Measurements from ENCODE around the gene EGFR. TPM values are rescaled to one million over a fixed set of nuclear protein-coding genes. Genes with fewer than 3 reads are reported as not detected.

The EGFR gene
- total RNA-seq, 1 donor from 2014 or later: 5.0 TPM

DNA sequence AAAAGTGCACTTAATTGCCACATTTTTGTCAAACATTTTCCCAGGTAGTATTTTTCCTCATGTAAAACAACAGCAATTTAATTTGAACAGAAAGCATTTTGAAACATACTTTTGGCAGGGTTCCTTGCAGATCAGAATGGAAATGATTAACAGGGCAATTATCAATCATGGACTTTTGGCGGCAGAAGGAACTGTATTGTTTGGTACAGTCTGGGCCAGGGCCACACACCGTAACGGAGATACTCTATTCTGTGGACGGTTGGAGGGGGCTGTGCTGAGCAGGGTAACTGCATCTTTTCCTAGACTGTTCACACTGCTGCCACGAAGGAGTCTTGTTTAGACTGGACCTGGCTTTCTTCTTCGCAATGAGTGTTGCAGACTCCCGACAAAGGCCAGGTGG lies 62.3 kb downstream of the EGFR start:
- peaks cover 10% of the 10 kb centered on the region for H3K27me3 Mint-ChIP-seq (ENCODE audit: unreplicated experiment)
- H3K9me3 Mint-ChIP-seq (ENCODE audit: unreplicated experiment): no peaks in the 10 kb centered on the region
- DNase-seq (ENCODE audit: low spot score): no peak
- TF ChIP-seq, protein P1, sequence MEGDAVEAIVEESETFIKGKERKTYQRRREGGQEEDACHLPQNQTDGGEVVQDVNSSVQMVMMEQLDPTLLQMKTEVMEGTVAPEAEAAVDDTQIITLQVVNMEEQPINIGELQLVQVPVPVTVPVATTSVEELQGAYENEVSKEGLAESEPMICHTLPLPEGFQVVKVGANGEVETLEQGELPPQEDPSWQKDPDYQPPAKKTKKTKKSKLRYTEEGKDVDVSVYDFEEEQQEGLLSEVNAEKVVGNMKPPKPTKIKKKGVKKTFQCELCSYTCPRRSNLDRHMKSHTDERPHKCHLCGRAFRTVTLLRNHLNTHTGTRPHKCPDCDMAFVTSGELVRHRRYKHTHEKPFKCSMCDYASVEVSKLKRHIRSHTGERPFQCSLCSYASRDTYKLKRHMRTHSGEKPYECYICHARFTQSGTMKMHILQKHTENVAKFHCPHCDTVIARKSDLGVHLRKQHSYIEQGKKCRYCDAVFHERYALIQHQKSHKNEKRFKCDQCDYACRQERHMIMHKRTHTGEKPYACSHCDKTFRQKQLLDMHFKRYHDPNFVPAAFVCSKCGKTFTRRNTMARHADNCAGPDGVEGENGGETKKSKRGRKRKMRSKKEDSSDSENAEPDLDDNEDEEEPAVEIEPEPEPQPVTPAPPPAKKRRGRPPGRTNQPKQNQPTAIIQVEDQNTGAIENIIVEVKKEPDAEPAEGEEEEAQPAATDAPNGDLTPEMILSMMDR (IDR thresholded peaks at IDR 0.05; ENCODE audit: unreplicated experiment): no peak
- H3K4me1 Mint-ChIP-seq (ENCODE audit: unreplicated experiment): peaks cover 6% of the 10 kb centered on the region
- H3K36me3 Mint-ChIP-seq (ENCODE audit: low read depth, unreplicated experiment): no peaks in the 10 kb centered on the region
- no peak overlapping the region for H3K27ac Mint-ChIP-seq (ENCODE audit: unreplicated experiment)
- H3K4me3 Mint-ChIP-seq (ENCODE audit: unreplicated experiment): no peak overlapping the region

DNA sequence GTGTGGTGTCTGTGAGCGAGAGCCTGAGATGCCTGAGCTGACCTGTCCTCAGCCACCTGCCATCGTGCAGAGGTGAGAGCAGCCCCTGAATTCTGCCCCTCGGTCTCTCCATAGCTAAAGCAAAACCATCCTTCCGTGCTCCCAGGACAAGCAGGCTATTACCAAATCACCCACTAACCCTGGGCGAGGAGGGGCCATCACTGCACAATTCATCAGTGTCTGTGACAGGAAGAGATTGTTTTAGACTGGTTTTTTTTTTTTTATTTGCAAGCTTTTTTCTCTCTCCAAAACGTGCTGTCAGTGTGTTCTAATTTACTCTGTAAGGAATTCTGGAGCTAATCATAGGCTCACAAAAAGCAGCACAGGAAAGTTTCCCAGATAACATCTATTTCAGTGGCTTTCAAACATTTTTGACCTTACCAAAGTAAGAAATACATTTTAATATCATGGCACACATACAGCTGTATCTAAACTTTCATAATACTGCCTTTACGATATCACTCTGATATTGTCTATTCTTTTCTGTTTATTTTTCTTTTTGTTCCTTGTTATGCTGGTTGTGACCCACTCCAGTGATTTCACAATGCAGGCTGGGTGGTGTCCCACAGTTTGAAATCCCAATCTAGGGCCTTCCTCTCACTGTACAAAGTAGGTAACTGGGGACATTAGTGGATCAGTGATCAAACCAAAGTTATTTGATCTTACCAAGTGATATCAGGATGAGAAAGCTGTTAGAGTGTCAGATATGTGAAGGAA lies 62.8 kb downstream of the EGFR start:
- Mint-ChIP-seq H3K36me3 (ENCODE audit: low read depth, unreplicated experiment) (no peaks in the 10 kb centered on the region), H3K27me3 (ENCODE audit: unreplicated experiment) (peaks cover 6% of the 10 kb centered on the region), H3K27ac (ENCODE audit: unreplicated experiment) (no peak overlapping the region), H3K4me1 (ENCODE audit: unreplicated experiment) (peaks cover 6% of the 10 kb centered on the region), H3K4me3 (ENCODE audit: unreplicated experiment) (no peak overlapping the region), H3K9me3 (ENCODE audit: unreplicated experiment) (no peaks in the 10 kb centered on the region)
- TF ChIP-seq, protein P1 (IDR thresholded peaks at IDR 0.05; ENCODE audit: unreplicated experiment): no peak
- DNase-seq (ENCODE audit: low spot score): no peak

DNA sequence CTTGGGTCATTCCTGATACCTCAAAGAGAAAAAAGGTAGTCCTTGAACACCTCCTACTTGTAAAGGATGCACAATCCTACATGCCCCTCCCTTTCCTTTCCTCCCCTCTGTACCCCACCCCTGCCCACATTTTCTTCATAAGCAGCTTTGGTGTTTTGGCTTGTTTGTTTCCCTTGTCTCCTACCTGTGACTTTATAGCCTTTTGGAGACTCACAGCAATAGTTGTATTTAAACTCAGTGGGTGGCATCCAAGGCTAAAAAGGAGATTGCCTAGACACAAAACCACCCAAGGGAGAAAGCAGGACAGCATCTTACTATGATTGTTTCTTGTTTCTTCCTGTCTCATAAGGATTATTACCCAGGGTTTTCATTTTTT lies 63.4 kb downstream of the EGFR start:
- Mint-ChIP-seq H3K36me3 (ENCODE audit: low read depth, unreplicated experiment) (no peaks in the 10 kb centered on the region), H3K4me1 (ENCODE audit: unreplicated experiment) (peaks cover 6% of the 10 kb centered on the region), H3K27me3 (ENCODE audit: unreplicated experiment) (peaks cover 6% of the 10 kb centered on the region), H3K4me3 (ENCODE audit: unreplicated experiment) (no peak overlapping the region), H3K9me3 (ENCODE audit: unreplicated experiment) (no peaks in the 10 kb centered on the region), H3K27ac (ENCODE audit: unreplicated experiment) (no peak overlapping the region)
- DNase-seq (ENCODE audit: low spot score): no peak
- TF ChIP-seq, protein P1 (IDR thresholded peaks at IDR 0.05; ENCODE audit: unreplicated experiment): no peak

DNA sequence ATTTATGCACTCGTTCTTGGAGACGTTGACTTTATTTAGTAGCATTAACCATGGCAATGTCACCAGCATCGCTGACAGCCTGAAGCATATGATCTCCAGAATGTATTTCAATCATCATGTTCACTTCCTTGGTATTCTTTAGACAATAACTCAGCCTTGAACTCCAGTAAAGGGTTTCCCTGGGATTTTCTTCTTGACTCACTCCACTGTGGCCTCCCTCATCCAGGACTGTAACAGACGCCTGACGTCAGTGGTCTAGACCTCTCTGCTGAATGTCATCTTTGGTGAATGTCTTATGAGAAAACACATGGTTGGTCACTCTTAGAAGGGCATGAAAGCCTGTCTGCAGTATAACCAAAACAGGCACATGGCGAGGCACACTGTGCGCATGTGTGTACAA lies 64.4 kb downstream of the EGFR start:
- Mint-ChIP-seq H3K4me3 (ENCODE audit: unreplicated experiment) (no peak overlapping the region), H3K27ac (ENCODE audit: unreplicated experiment) (no peak overlapping the region), H3K4me1 (ENCODE audit: unreplicated experiment) (peaks cover 6% of the 10 kb centered on the region), H3K9me3 (ENCODE audit: unreplicated experiment) (no peaks in the 10 kb centered on the region), H3K27me3 (ENCODE audit: unreplicated experiment) (peaks cover 6% of the 10 kb centered on the region), H3K36me3 (ENCODE audit: low read depth, unreplicated experiment) (no peaks in the 10 kb centered on the region)
- DNase-seq (ENCODE audit: low spot score): no peak
- TF ChIP-seq, protein P1 (IDR thresholded peaks at IDR 0.05; ENCODE audit: unreplicated experiment): no peak

DNA sequence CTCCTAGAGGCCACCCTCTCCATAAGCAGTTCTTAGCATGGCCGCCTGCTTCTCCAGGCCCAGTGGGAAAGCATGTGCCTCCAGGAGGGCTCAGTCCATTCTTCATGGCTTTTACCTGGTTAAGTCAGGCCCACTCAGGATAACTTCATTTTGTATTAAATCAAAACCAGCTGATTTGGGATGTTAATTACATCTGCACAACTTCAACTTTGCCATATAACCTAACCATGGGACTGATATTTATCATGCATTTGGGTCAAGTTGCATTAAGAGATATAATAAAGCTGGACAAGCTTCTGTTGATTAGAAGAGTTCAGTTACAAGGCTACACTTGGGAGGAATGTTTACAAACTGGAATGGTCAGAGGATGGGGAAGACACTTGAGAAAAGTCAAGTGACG lies 65.5 kb downstream of the EGFR start:
- Mint-ChIP-seq H3K4me3 (ENCODE audit: unreplicated experiment) (no peak overlapping the region), H3K9me3 (ENCODE audit: unreplicated experiment) (no peaks in the 10 kb centered on the region), H3K4me1 (ENCODE audit: unreplicated experiment) (peaks cover 6% of the 10 kb centered on the region), H3K27me3 (ENCODE audit: unreplicated experiment) (peaks cover 6% of the 10 kb centered on the region), H3K36me3 (ENCODE audit: low read depth, unreplicated experiment) (no peaks in the 10 kb centered on the region), H3K27ac (ENCODE audit: unreplicated experiment) (no peak overlapping the region)
- no peak for DNase-seq (ENCODE audit: low spot score)
- TF ChIP-seq, protein P1 (IDR thresholded peaks at IDR 0.05; ENCODE audit: unreplicated experiment): no peak
